Fibroblast of gingiva (primary cell): Measurements from ENCODE around the gene DLL1.
"Not testable (repeated sequence)": the region's sequence is repeated elsewhere in the genome, so short reads cannot be mapped to it uniquely, and the experiment has no call there.

ENCODE experiments used
- DNase-seq: peaks from one replicate; pipeline ENCODE4 v3.0.0-alpha.2; 2011; ENCODE audit warnings: low read depth

The DLL1 gene, protein sequence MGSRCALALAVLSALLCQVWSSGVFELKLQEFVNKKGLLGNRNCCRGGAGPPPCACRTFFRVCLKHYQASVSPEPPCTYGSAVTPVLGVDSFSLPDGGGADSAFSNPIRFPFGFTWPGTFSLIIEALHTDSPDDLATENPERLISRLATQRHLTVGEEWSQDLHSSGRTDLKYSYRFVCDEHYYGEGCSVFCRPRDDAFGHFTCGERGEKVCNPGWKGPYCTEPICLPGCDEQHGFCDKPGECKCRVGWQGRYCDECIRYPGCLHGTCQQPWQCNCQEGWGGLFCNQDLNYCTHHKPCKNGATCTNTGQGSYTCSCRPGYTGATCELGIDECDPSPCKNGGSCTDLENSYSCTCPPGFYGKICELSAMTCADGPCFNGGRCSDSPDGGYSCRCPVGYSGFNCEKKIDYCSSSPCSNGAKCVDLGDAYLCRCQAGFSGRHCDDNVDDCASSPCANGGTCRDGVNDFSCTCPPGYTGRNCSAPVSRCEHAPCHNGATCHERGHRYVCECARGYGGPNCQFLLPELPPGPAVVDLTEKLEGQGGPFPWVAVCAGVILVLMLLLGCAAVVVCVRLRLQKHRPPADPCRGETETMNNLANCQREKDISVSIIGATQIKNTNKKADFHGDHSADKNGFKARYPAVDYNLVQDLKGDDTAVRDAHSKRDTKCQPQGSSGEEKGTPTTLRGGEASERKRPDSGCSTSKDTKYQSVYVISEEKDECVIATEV

DNA sequence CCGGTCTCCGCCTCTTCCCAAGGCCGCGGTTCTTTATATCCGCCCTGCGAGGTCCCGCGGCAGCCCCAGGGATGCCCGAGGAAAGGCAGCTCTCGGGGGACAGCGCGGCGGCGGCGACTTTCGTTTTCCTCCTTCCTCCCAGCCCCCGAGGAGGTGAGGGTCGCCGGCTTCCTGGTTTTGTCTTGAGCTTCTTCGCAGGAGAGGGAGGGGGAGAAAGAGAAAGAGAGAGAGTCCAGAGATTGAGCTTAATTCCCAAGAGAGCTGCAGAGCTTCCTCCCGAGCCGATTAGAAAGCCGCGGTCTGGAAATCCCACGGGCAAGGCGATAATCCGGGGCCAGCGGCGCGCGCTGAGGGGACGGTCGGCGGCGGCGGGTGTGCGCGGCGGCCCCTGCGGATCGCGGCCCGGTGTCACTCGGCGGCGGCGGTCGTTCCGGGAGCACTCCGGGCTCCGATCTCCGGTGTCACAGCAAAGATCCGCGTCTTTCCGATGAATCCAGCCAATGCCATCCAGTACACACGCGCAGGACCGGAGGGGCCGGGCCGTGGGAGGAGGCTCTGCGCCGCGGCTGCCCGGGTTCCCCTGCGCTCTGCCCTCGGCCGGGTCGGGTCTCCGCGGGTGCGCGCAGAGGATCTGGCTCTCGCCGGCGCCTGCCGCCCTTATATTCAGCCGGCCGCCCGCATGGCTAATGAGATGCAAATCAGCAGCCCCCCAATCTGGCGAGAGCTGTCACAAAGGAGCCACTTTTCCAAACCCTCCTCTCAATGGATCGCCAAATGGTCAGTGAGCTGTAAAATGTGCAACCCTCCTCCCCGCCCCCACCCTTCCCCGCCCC, at the start of gene DLL1:
Gene DLL1 (minus strand): TSS at position 783 of the 833 bp plus-strand sequence. CDS start 939 bp downstream, outside the sequence.
- DNase-seq: peak; percentile 57

DNA sequence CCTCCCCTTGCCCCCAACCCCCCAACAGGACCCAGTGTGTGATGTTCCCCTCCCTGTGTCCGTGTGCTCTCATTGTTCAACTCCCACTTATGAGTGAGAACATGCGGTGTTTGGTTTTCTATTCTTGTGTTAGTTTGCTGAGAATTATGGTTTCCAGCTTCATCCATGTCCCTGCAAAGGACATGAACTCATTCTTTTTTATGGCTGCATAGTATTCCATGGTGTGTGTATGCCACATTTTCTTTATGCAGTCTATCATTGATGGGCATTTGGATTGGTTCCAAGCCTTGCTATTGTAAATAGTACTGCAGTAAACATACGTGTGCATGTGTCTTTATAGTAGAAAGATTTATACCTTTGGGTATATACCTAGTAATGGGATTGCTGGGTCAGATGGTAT, 44.3 kb upstream of the DLL1 start:
- not testable (repeated sequence) for DNase-seq

DNA sequence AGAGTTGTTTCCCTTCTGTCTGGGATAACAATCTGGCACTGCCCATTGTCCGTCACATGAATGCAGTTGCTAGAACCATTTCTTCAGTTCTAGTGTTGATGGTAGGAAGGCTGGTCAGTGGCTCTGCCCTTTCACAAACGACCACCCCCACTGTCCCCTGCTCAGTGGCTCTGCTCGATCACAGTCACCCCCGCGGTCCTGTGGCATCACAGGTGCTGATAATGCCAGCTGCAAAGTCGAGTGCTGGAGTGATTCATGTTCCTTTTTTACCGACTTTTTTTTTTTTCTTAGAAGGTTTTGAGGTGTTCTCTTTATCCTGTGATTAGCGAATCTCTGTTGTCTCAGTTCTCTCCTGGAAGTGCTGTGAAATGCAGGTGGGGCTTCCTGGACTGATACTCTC, 38.4 kb upstream of the DLL1 start:
- no peak for DNase-seq

DNA sequence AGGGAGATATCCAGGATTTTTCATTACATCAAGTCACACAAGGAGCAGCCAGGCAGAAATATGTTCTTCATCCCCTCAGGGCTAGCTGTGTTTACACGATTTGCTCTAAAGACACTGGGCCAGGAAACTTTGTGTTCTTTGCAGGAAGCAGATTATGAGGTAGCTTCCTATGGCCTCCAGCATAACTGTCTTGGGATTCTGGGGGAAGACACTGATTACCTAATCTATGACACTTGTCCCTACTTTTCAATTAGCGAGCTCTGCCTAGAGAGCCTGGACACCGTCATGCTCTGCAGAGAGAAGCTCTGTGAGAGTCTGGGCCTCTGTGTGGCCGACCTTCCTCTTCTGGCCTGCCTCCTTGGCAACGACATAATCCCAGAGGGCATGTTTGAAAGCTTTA, 26.8 kb upstream of the DLL1 start:
- no peak for DNase-seq

DNA sequence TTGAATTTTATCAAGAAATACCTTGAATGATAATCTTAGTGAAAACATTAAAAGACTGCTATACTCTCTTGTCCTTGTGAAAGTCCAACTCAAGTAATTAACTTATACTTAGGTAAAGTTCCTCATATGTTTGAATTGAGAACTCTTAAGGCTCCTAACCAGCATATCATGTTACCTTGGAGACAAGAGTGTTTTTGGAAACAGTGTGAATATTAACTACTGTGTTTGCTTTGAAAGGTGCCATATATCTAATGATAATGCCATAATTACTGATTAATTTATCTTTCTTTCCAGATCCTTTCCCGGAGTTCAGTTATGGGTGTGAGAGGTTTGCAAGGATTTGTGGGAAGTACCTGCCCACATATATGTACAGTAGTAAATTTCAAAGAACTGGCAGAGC, 26.2 kb upstream of the DLL1 start:
- DNase-seq: no peak

DNA sequence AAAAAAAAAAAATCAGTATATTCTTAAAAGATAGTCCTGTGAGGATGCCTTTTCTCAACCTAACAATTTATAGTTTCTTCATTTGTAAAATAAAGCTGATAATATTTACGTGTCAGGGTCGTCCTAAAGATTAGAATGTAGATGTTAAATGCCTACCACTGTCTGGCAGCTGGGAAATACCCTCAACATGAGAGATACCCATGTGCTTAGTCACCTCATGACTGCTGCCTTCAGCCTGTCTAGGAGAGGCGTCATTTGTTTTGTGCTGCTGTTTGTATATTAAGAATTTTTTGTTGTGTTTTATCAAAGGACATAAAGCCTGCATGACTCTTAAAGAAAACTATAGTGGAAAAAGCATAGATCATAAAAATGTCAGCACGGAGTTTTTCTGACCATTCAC, 25.2 kb upstream of the DLL1 start:
- DNase-seq: no peak

DNA sequence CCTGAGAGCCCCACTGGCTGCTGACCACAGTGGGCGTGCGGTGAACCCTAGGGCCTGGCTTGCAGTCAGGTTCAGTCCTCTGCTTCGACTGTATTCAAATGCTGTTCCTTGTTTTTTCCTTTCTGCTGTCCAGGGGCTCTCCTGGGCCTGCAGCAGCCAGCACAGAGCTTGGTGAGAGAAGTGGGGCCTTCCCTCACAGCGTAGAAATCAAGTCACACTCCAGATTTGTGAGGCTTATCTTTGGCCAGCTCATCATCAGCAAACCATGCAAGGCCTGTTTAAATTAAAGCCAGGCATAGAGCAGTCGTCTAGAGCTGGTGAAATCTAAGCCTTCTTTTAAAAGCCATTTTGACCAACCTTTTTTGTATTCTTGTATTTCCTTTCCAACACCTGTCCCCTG, 24.1 kb upstream of the DLL1 start:
- no peak for DNase-seq

DNA sequence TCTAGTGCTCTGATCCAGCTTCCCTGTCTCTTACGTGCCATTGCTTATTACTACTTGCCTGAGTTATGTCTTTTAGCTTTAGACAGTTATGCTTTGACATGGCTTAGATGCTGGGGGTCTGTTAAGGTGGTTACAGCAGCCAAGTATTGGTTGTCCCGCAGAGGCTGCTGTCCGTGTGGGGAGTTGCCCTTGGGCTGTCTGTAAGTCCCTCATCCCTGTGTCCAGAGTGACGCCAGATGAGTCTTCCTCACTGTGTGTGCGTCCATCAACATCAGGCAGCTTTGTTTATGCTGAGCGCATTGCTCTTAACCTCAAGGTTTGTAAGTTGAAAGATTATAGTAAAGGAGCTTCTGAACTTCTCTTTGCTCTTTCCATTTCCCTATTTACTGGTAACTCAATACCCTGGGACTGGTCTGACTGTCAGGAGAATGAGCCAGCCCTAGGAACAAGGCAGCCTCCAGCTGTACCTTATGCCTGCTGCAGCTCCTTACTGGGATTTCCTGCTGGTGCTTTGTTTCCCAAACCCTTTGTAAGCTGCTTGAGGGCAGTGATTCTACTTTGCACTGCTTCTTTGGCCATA, 22.9 kb upstream of the DLL1 start:
- DNase-seq: no peak

DNA sequence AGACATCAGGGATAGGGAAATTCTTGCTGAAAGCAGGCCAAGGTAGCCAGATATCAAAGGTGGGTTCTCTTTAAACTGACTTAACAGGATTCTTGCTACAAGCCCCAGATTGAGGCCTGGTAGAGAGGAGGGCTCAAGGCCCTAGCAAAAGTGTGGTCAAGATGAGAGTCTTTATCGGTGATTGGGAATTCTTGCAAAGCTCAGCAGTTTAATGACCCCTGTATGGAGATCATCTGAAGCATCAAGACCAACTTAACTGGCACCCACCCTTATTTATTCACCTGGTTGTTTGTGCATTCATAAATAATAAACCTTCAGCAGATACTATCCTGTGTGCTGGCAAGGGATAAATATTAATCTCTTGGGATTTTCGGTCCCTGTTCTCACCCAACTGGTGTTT, 22.0 kb upstream of the DLL1 start:
- no peak for DNase-seq

DNA sequence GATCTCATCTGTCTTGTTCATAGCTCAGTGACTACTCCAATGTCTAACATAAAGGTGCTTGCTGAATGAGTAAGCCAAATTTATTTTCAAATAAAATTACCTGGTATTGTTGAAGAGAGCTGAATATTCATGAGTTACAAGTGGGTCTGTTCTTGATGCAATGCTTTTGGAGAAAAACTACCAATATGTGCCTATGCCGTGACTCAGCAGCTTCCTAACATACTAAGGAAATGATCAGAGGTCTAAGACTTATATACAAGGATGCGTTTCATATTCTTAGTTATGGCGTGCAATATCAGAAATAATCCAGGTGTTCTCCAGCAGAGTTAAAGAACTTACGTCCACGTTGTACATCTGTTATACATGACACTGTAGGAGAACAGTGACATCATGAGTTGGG, 20.8 kb upstream of the DLL1 start:
- no peak for DNase-seq

DNA sequence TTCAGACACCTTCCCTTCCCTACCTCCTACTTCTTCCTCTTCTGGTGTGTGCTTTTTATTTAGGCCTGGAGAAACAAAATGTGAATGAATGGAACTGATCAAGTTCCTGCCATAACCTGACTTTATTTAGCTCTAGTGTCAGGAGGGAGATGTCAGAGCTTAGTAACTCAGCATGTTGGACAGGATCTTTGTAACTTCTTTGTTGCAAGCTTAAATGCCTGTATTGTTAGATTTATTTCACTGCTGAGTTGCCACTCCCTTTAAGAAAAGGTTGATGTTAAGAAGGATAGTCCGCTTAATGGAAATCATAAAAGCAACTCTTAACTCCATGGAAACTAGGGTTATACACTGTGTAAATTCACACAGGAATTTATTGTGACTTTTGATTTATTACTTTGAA, 17.9 kb upstream of the DLL1 start:
- DNase-seq: no peak

DNA sequence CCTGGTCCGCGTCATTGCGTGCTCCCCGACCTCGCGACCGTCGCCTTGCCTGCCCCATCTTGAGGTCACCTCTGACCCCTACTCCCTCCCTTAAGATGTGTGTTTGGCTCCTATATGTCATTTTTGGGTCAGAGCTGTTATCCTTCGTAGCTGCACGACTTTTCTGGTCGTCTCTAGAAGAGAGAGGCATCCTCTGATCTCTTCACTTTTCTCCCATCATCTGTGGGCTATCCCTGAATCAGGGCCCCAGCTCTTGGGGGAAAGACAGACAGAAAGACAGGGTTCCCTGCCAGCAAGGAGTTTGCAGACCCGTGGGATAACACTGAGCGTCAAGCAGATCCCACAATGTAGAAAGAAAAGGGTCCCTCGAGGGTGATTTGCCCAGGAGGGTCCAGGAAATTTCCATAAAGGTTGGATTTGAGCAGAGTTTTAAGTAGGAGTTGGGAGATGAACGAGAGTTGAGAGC, 16.2 kb upstream of the DLL1 start:
- DNase-seq: no peak

DNA sequence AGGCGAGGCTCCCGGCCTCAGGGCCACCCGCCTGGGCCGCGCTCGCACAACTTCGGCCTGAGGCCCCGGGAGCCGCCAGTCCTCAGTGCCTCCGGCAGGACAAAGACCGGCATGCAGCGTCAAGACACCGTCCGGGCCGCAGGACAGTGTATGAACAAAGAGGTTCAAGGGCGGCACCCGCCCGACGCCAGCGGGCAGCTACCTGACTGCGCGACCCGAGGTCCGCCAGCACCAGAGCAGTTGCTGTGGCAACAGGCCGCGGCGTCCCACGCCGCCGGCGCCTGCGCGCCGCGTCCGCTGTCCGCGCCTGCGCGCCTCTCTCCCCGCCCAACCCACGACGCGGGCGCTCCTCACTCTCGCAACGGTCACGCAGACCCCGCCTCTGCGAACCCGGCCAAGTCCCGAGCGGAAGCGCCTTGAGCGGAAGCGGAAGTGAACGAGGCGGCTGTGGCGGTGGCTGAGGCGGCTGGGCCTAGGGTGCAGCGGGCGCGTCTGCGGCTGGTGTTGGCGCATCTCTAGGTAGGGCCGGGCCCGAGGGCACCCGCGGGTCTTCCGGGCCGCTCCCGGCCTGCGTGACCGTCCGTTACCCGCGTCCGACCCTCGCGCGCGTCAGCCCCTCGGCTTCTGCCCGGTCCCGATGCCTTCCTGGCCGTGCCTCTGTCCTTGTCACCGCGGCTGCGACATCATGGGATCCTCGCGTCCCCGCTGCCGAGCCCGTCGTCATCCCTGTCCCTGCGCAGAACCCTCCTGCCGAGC, 15.6 kb upstream of the DLL1 start, which contains the start of gene FAM120B:
Gene FAM120B (plus strand): TSS at position 435 of the 756 bp plus-strand sequence. CDS start 10,633 bp downstream, outside the sequence.
- peak; percentile 95 for DNase-seq

DNA sequence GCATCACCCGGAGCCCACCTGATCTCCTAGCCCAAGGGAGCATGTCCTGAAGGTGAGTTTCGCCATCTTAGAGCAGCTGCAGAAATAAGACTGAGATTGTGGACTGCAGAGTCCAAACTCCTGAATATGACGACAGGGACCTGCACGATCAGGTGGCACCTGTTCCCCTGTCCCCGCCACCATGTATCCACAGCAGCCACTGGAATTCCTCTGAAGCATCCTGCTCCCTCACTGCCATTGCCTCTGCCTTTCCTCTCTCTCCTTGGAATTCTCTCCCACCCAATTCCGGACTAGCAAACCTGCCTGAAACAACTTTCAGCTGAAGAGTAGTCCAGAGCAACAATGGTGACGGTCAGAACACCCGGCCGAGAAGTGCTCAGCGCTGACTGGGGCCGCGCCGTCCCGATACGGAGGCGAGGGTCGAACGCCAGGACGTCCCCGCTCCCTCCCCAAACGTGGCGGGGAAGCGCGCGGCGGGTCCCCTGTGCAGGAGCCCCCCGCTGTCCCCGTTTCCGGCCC, 15.0 kb upstream of the DLL1 start:
- no peak for DNase-seq

DNA sequence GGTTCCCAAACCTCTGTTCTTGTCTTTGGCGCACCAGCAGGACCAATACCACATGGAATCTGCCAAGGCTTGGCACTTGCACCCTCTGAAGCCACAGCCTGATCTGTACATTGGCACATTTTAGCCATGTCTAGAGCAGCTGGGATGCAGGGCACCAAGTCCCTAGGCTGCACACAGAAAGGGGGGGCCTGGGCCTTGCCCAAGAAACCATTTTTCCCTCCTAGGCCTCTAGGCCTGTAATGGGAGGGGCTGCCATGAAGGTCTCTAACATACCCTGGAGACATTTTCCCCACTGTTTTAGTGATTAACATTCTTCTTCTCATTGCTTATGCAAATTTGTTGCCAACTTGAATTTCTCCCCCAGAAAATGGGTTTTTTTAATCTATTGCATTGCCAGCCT, 10.3 kb upstream of the DLL1 start:
- no peak for DNase-seq

DNA sequence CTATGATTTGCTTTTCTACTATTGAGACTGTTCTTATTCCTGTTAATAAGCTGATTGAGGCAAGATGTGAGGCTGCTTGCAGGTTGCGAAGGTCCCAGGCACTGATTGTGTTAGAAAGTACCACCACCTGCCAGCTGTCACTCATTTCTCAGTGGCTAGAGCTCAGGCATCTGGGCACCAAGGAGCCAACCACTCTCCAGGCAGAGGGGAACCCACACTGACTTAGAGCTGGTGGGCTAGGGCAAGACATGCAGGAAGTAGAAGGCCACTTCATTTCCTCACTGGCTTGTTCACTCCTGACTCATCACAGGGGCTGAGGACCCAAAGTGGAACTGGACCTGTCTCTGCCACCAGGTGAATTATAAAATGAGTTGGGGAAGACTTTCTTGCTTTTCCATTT, 7.8 kb upstream of the DLL1 start:
- DNase-seq: no peak

DNA sequence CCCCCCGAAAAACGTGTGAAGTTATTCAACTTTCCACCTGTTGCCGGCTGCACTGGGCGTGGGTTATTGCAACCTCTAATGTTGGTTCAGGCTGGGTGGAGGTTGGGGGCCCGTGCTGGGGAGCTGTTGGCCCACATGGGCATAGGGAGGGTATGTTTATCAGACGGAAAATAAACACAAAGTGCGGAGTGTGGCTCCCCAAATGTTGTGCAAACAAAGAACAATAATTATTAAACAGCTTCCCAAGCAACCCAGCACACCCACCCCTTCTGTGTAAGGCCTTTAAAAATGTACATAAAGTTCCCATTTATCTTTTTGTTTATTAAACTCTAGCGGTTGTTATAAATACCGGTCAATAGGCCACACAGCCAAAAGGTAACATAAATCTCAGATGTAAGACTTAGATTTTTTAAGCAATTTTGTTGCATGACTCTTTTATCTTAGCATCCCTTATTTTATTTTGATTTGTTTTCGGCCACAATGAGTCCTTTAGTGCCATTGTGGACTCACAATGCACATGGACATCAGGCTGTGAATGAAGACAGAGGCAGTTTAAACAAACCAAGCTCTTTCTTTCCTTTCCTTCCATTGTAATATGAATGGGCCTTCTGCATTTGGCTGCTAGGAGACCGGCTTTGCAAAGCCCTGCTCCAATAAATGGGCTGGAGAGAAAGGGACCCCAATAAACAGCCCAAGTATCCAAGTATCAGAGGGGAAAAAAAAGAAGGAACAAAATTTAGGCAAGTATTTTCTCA, 6.9 kb upstream of the DLL1 start:
- DNase-seq: no peak

DNA sequence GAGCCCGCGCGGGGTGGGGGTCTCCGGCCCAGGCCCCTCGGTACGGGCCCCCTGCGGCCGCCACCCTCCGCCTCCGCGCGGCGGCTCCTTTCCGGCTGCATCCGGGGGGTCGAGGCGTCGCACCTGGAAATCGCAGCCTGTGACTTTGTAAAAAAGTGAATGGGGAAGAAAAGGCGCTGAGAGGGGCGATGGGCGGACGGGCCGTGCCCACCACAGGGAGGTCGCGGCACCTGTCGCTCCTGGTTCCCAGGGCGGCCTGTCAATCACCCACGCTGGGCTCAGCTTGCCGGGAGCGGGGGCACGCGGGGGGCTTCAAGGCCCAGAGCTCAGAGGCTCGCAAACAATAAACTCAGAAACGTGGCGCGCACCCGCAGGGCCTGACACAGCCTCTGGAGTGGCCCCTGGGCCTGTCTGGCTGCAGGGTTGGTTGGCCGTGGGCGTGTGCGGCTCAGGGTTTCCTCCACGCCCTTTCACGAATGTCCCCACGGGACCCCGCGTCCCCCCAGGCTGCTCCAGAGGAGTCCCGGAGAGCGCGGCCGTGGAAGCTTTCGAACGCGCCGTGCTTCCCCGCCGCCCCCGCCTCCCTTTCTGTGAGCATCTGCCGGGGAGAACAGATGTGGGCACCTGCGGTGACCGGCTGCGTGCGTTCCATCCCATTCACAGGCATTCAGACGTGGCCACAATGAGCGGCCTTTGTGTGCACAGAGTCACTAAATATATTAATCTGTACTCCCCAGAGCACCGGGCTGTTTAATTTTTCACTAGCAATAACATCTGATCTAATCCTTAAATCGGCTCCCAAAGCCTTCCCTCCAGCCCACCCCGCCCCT, 6.1 kb upstream of the DLL1 start:
- no peak for DNase-seq

DNA sequence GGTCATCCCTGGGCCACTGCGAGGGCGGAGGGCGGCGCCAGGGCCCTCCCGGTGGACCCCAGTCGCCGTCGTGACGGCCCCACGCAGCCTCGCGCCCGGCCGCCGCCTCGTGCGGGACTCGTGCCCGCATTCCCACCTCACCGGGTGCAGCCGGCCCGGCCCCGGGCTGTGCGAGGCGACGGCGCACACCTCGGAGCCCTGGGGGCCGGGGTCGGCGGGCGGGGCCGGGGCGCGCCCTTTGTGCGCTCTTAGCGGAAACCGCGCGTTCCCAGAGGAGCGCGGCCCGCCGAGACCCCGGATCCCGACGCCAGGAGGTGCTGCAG, 5.5 kb upstream of the DLL1 start:
- DNase-seq: no peak
